Parathyroid adenoma (tissue), 2 donors: ENCODE measurements around the gene MPP3.

Experiments used
- H2AFZ ChIP-seq: fragments of 300-600 bp; sonication (generic); one replicate; pipeline ENCODE4 v1.7.0; 2017; ENCODE audit warnings: antibody characterized with exemption, mild to moderate bottlenecking
- H3K27ac ChIP-seq: fragments of 300-600 bp; sonication (generic); one replicate; pipeline ENCODE4 v1.7.0; 2017
- H3K27me3 ChIP-seq: fragments of 300-600 bp; sonication (generic); one replicate; pipeline ENCODE4 v1.7.0; 2017; ENCODE audit warnings: low read length; ENCODE audit not compliant: control insufficient read depth, insufficient read depth
- H3K36me3 ChIP-seq: fragments of 300-600 bp; sonication (generic); one replicate; pipeline ENCODE4 v1.7.0; 2017; ENCODE audit warnings: low read length; ENCODE audit not compliant: control insufficient read depth, insufficient read depth
- H3K4me1 ChIP-seq: fragments of 300-600 bp; sonication (generic); one replicate; pipeline ENCODE4 v1.7.0; 2017; ENCODE audit warnings: control low read depth
- H3K4me2 ChIP-seq: fragments of 300-600 bp; sonication (generic); one replicate; pipeline ENCODE4 v1.7.0; 2017; ENCODE audit warnings: low read length
- H3K4me3 ChIP-seq: fragments of 300-600 bp; sonication (generic); one replicate; pipeline ENCODE4 v1.7.0; 2017; ENCODE audit warnings: low read depth, low read length
- H3K79me2 ChIP-seq: fragments of 300-600 bp; sonication (generic); one replicate; pipeline ENCODE4 v1.7.0; 2017; ENCODE audit warnings: control low read depth
- H3K9ac ChIP-seq: fragments of 300-600 bp; sonication (generic); one replicate; pipeline ENCODE4 v1.7.0; 2017; ENCODE audit warnings: mild to moderate bottlenecking
- H3K9me3 ChIP-seq: fragments of 300-600 bp; sonication (generic); one replicate; pipeline ENCODE4 v1.7.0; 2017; ENCODE audit warnings: low read length; ENCODE audit not compliant: control insufficient read depth
- TF ChIP-seq, protein P1 (sequence below): fragments of 300-600 bp; sonication (generic); IDR thresholded peaks from one replicate; pipeline ENCODE4 v1.7.0; 2017; ENCODE audit warnings: antibody characterized with exemption, mild to moderate bottlenecking
- donor health status: primary hyperparathyroidism.

MPP3 gene

DNA sequence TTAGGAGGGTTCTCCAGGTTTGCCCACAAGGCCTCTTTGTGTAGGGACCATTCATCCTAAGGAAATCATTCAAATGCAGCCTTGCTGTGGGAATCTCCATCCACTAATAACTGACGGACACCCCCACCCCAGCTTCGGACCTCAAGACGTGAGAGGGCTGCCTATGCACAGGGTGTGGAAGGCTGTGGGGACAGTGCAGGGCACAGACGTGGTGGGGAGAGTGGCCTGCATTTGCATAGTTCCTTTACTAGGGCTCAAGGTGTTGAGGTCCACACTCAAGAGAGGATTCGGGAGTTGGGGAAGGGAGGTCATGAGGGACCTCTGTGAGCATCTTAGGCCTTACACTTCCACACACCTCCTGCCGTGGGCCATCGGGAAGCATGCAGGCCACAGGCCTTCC lies 64.0 kb downstream of the MPP3 start:
- Histone ChIP-seq H3K9ac (no peak overlapping the region), H3K27me3 (no peaks in the 10 kb centered on the region), H3K27ac (no peak overlapping the region), H3K9me3 (no peaks in the 10 kb centered on the region), H3K36me3 (no peaks in the 10 kb centered on the region), H3K4me3 (no peak overlapping the region), H3K4me2 (no peak overlapping the region), H2AFZ (no peak overlapping the region), H3K79me2 (no peaks in the 10 kb centered on the region), H3K4me1 (no peaks in the 10 kb centered on the region)
- TF ChIP-seq, protein P1, sequence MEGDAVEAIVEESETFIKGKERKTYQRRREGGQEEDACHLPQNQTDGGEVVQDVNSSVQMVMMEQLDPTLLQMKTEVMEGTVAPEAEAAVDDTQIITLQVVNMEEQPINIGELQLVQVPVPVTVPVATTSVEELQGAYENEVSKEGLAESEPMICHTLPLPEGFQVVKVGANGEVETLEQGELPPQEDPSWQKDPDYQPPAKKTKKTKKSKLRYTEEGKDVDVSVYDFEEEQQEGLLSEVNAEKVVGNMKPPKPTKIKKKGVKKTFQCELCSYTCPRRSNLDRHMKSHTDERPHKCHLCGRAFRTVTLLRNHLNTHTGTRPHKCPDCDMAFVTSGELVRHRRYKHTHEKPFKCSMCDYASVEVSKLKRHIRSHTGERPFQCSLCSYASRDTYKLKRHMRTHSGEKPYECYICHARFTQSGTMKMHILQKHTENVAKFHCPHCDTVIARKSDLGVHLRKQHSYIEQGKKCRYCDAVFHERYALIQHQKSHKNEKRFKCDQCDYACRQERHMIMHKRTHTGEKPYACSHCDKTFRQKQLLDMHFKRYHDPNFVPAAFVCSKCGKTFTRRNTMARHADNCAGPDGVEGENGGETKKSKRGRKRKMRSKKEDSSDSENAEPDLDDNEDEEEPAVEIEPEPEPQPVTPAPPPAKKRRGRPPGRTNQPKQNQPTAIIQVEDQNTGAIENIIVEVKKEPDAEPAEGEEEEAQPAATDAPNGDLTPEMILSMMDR: no peak

DNA sequence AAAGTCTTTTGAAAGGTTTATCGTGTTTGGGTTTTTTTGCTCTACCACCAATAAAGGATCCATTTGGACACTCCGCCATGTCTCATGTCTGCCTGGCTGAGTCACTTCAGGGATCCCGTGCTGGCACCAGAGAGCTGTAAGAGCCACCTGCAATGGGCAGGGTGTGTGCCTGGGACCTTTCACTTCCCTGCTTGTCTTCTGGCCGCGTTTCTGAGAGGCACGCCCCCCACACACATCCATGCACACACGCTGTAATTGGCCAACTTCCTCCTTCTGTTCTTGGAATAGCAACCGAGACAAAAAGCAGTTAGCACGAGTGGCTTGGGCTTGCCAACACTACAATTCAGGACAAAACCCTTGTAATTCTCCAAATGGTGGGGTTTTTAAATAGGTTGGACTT lies 64.6 kb downstream of the MPP3 start:
- TF ChIP-seq, protein P1: no peak
- no peaks in the 10 kb centered on the region for H3K27me3 ChIP-seq
- no peaks in the 10 kb centered on the region for H3K4me1 ChIP-seq
- H3K4me2 ChIP-seq: no peak overlapping the region
- H2AFZ ChIP-seq: no peak overlapping the region
- H3K9ac ChIP-seq: no peak overlapping the region
- H3K4me3 ChIP-seq: no peak overlapping the region
- no peaks in the 10 kb centered on the region for H3K79me2 ChIP-seq
- H3K27ac ChIP-seq: no peak overlapping the region
- no peaks in the 10 kb centered on the region for H3K36me3 ChIP-seq
- H3K9me3 ChIP-seq: no peaks in the 10 kb centered on the region

DNA sequence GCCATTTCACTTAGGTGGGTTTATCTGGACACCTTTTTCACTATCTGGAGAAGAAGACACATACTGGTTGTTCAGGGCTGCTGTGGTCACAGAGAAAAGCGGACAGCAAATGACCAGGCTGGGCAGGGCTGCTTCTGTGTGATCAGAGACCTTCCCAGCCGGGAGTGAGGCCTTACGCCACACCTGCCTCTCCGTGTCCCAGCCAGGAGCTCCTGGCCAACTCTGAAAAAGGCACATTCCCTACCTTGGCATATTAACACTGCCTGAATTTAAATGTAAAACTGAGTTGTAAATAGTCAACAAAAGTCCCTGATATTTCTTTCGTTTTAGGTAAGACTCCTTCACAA lies 65.3 kb downstream of the MPP3 start:
- no peaks in the 10 kb centered on the region for H3K36me3 ChIP-seq

DNA sequence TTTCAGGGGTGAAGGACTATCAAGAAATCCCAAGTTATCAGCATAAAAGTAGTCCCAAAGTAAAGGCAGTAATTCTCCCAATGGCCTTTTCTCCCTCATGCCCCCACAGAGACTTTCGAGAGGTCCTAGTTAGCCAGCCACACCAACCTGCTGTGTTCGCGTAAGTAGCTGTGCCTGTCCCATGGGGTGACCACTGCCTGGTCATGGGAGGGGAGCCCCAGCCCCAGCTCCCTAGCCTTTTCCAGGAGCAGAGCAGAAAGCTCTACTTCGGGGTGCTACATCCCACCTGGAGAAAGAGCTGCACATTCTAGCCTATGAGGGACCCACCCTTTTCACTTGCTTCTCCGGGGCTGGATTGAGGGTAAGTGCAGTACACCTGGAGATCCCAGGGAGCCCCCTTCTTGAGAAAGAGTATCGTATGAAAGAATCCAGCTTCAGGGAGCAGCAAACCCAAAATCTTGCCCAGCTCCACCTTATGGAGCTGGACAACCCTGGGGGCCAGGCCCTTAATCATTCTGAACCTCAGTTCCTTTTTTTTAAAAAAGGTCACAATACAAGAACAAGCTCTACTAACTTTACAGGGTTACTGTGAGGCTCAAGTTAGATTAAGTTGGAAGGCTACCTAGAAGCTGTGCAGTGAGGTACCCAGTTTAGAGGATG lies 65.8 kb downstream of the MPP3 start:
- H3K4me1 ChIP-seq: no peaks in the 10 kb centered on the region
- H3K9me3 ChIP-seq: no peaks in the 10 kb centered on the region
- no peaks in the 10 kb centered on the region for H3K36me3 ChIP-seq
- TF ChIP-seq, protein P1: no peak
- no peak overlapping the region for H3K4me3 ChIP-seq
- H3K27me3 ChIP-seq: no peaks in the 10 kb centered on the region
- H3K4me2 ChIP-seq: no peak overlapping the region
- no peak overlapping the region for H3K9ac ChIP-seq
- H3K27ac ChIP-seq: no peak overlapping the region
- H3K79me2 ChIP-seq: no peaks in the 10 kb centered on the region
- H2AFZ ChIP-seq: no peak overlapping the region

More for the DNA sequence above, 65.3 kb downstream of the MPP3 start:
- H3K9ac ChIP-seq: no peak overlapping the region
- no peaks in the 10 kb centered on the region for H3K79me2 ChIP-seq
- H3K4me1 ChIP-seq: no peaks in the 10 kb centered on the region
- TF ChIP-seq, protein P1: no peak
- no peak overlapping the region for H3K27ac ChIP-seq
- H2AFZ ChIP-seq: no peak overlapping the region
- H3K4me2 ChIP-seq: no peak overlapping the region
- no peak overlapping the region for H3K4me3 ChIP-seq
- no peaks in the 10 kb centered on the region for H3K9me3 ChIP-seq
- no peaks in the 10 kb centered on the region for H3K27me3 ChIP-seq

DNA sequence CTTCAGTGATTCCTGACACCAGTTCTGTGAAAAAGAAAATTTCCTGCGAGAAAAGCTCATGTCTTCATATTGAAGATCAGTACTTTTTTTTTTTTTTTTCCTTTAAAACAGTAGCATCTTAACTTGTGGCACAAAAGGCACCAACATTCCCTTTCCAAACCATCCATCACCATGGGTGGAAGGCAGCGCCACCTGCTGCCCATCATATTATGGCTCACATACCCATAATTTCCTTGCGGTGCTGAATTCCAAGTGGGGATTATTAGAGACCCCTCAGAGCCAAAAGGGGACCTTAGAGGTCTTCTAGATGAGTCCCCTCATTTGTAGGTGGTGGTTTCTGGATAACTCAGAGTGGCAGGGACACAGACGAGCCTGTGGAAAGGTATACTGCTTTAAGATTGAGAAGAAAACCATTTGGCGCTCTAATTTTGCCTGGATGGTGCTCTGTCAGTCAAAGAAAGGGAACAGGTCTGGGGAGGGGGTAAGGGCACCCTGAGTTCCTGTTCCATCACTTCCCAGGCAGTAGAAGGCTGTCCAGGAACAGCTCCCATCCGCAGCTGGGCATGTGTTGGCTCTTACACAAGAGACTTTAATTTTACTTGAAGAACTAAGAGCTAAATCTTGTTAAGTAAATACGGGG lies 66.4 kb downstream of the MPP3 start:
- Histone ChIP-seq H3K4me2 (no peak overlapping the region), H3K9me3 (no peaks in the 10 kb centered on the region), H3K9ac (no peak overlapping the region), H3K27me3 (no peaks in the 10 kb centered on the region), H3K79me2 (no peaks in the 10 kb centered on the region), H3K36me3 (no peaks in the 10 kb centered on the region), H3K27ac (no peak overlapping the region), H3K4me3 (no peak overlapping the region), H3K4me1 (no peaks in the 10 kb centered on the region), H2AFZ (no peak overlapping the region)
- TF ChIP-seq, protein P1: peak; percentile 78
